GM18909 (cell line): ENCODE measurements around the gene TUBGCP3.
"Not testable (repeated sequence)": the region's sequence is repeated elsewhere in the genome, so short reads cannot be mapped to it uniquely, and the experiment has no call there.

Experiments
- ATAC-seq: cut with Tn5 transposase; IDR thresholded peaks from one replicate; pipeline ENCODE4 v1.9.1; 2021; ENCODE audit warnings: mild to moderate bottlenecking; ENCODE audit not compliant: unreplicated experiment, poor library complexity

The TUBGCP3 gene

GRCh38 chr13:112488343-112489050 is 99.5 kb downstream of the TUBGCP3 start:
- not testable (repeated sequence) for ATAC-seq

GRCh38 chr13:112487127-112487517 is 100.8 kb downstream of the TUBGCP3 start:
- ATAC-seq: no peak

GRCh38 chr13:112486386-112487126 is 101.4 kb downstream of the TUBGCP3 start:
- no peak for ATAC-seq

- ATAC-seq: not testable (repeated sequence)
Observed at GRCh38 chr13:112485814-112486213, 102.1 kb downstream of the TUBGCP3 start.

- no peak for ATAC-seq
Observed at GRCh38 chr13:112483299-112483698, 104.7 kb downstream of the TUBGCP3 start.

- ATAC-seq: no peak
Observed at GRCh38 chr13:112481458-112481857, 106.5 kb downstream of the TUBGCP3 start.

- no peak for ATAC-seq
Observed at GRCh38 chr13:112479389-112479788, 108.6 kb downstream of the TUBGCP3 start.

GRCh38 chr13:112477070-112477619 is 110.8 kb downstream of the TUBGCP3 start:
- no peak for ATAC-seq

- no peak for ATAC-seq
Observed at GRCh38 chr13:112475889-112476288, 112.1 kb downstream of the TUBGCP3 start.

GRCh38 chr13:112474869-112475268 is 113.1 kb downstream of the TUBGCP3 start:
- no peak for ATAC-seq

- ATAC-seq: no peak
Observed at GRCh38 chr13:112473818-112474217, 114.1 kb downstream of the TUBGCP3 start.

- ATAC-seq: no peak
Observed at GRCh38 chr13:112469071-112469745, 118.7 kb downstream of the TUBGCP3 start.

- ATAC-seq: no peak
Observed at GRCh38 chr13:112468069-112468468, 119.9 kb downstream of the TUBGCP3 start.

- no peak for ATAC-seq
Observed at GRCh38 chr13:112467236-112467635, 120.7 kb downstream of the TUBGCP3 start.

GRCh38 chr13:112466132-112467058 is 121.6 kb downstream of the TUBGCP3 start:
- ATAC-seq: no peak

GRCh38 chr13:112465251-112466131 is 122.5 kb downstream of the TUBGCP3 start:
- ATAC-seq: no peak

GRCh38 chr13:112464720-112465119 is 123.2 kb downstream of the TUBGCP3 start:
- ATAC-seq: no peak

- ATAC-seq: no peak
Observed at GRCh38 chr13:112462408-112462807, 125.5 kb downstream of the TUBGCP3 start.

- no peak for ATAC-seq
Observed at GRCh38 chr13:112457485-112457884, 130.5 kb downstream of the TUBGCP3 start.
